Measurements from ENCODE around the gene CEP63. TPM values are rescaled to one million over a fixed set of nuclear protein-coding genes. Genes with fewer than 3 reads are reported as not detected.

CEP63 gene
- total RNA-seq, 4 donors from 2014 or later = 21.4 to 23.5 (median 22.4) TPM

- no peaks in the 10 kb centered on the region for H3K9me3 ChIP-seq
- no peak for TF ChIP-seq POLR2A (IDR thresholded peaks at IDR 0.05)
- TF ChIP-seq CTCF (IDR thresholded peaks at IDR 0.05 in 4 of 5, conservative IDR thresholded peaks at IDR 0.05 in 1 of 5) = no peak
- ATAC-seq (no peak), DNase-seq (no peak)
- peaks cover 0 to 4% of the 10 kb centered on the region in 2 donors for H3K36me3 ChIP-seq
- no peak overlapping the region for H3K4me3 ChIP-seq
- H3K4me1 ChIP-seq = peaks cover 11 to 14% of the 10 kb centered on the region in 2 donors
- no peaks in the 10 kb centered on the region for H3K27me3 ChIP-seq
- no peak overlapping the region for H3K27ac ChIP-seq
- in situ Hi-C loops (cut with MboI; ENCODE audit: low sequenced_read_pairs in 4 of 4) = loop anchor here in 1 of 4 donors (25.0 kb wide), 1 partner anchor 684 kb away; the partner anchor contains the start of gene SRPRB
- intact Hi-C loops (cut with DNase I; ENCODE audit: low total_unique reads) = no loop called here
These were observed 10.7 kb downstream of the CEP63 start for GRCh38 chr3:134496471-134497071.

DNA sequence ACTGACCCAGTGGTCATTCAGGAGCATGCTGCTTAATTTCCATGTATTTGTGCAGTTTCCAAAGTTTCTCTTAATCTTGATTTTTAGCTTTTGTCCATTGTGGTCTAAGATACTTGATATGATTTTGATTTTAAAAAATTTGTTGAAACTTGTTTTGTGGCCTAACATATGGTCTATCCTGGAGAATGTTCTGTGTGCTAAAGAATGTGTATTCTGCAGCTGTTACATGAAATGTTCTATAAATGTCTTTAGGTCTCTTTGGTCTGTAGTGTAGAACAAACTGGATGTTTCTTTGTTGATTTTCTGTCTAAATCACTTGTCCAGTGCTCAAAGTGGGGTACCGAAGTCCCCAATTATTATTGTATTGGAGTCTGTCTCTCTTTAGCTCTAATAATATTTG lies 17.4 kb downstream of the CEP63 start:
- no peak for ATAC-seq
- Histone ChIP-seq H3K9me3 (no peaks in the 10 kb centered on the region), H3K27ac (no peak overlapping the region), H3K4me3 (no peak overlapping the region), H3K27me3 (no peaks in the 10 kb centered on the region), H3K36me3 (no peaks in the 10 kb centered on the region), H3K4me1 (peaks cover 0 to 6% of the 10 kb centered on the region in 2 donors)
- in situ Hi-C loops (cut with MboI; ENCODE audit: low sequenced_read_pairs in 4 of 4) (no loop called here), intact Hi-C loops (cut with DNase I; ENCODE audit: low total_unique reads) (no loop called here)
- TF ChIP-seq POLR2A (IDR thresholded peaks at IDR 0.05) = no peak
- no peak for TF ChIP-seq CTCF (IDR thresholded peaks at IDR 0.05 in 4 of 5, conservative IDR thresholded peaks at IDR 0.05 in 1 of 5)
- DNase-seq = no peak

- DNase-seq (no peak), ATAC-seq (no peak)
- H3K27ac ChIP-seq = no peak overlapping the region
- peaks cover 0 to 6% of the 10 kb centered on the region in 2 donors for H3K4me1 ChIP-seq
- H3K4me3 ChIP-seq = no peak overlapping the region
- intact Hi-C loops (cut with DNase I; ENCODE audit: low total_unique reads) = no loop called here
- H3K27me3 ChIP-seq = no peaks in the 10 kb centered on the region
- H3K9me3 ChIP-seq = no peaks in the 10 kb centered on the region
- no peaks in the 10 kb centered on the region for H3K36me3 ChIP-seq
- no peak for TF ChIP-seq POLR2A (IDR thresholded peaks at IDR 0.05)
- no peak for TF ChIP-seq CTCF (IDR thresholded peaks at IDR 0.05 in 4 of 5, conservative IDR thresholded peaks at IDR 0.05 in 1 of 5)
- in situ Hi-C loops (cut with MboI; ENCODE audit: low sequenced_read_pairs in 4 of 4) = no loop called here
These were observed 18.3 kb downstream of the CEP63 start for GRCh38 chr3:134504132-134504531.

GRCh38 chr3:134505485-134505884 lies 19.6 kb downstream of the CEP63 start:
- TF ChIP-seq CTCF (IDR thresholded peaks at IDR 0.05 in 4 of 5, conservative IDR thresholded peaks at IDR 0.05 in 1 of 5) = no peak
- TF ChIP-seq POLR2A (IDR thresholded peaks at IDR 0.05) = no peak
- H3K27ac ChIP-seq = no peak overlapping the region
- no peaks in the 10 kb centered on the region for H3K27me3 ChIP-seq
- DNase-seq (no peak), ATAC-seq (no peak)
- no peak overlapping the region for H3K4me3 ChIP-seq
- H3K4me1 ChIP-seq = peaks cover 0 to 6% of the 10 kb centered on the region in 2 donors
- no peaks in the 10 kb centered on the region for H3K9me3 ChIP-seq
- in situ Hi-C loops (cut with MboI; ENCODE audit: low sequenced_read_pairs in 4 of 4) (no loop called here), intact Hi-C loops (cut with DNase I; ENCODE audit: low total_unique reads) (no loop called here)
- no peaks in the 10 kb centered on the region for H3K36me3 ChIP-seq

DNA sequence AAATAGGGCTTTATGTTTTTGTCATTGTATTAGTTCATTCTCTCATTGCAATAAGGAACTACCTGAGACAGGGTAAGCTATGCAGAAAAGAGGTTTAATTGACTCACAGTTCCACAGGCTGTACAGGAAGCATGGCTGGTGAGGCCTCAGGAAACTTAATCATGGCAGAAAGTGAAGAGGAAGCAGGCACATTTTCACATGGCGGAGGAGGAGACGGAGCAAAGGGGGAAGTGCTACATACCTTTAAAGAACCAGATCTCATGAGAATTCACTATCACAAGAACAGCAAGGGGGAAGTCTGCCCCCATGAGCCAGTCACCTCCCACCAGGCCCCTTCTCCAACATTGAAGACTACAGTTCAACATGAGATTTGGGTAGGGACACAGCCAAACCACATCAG lies 25.6 kb downstream of the CEP63 start:
- in situ Hi-C loops (cut with MboI; ENCODE audit: low sequenced_read_pairs in 4 of 4) = no loop called here
- ATAC-seq (no peak), DNase-seq (no peak)
- TF ChIP-seq CTCF (IDR thresholded peaks at IDR 0.05 in 4 of 5, conservative IDR thresholded peaks at IDR 0.05 in 1 of 5) (no peak), POLR2A (IDR thresholded peaks at IDR 0.05) (no peak)
- intact Hi-C loops (cut with DNase I; ENCODE audit: low total_unique reads) = no loop called here
- H3K27me3 ChIP-seq = no peaks in the 10 kb centered on the region
- no peak overlapping the region for H3K27ac ChIP-seq
- no peaks in the 10 kb centered on the region for H3K4me1 ChIP-seq
- H3K9me3 ChIP-seq = no peaks in the 10 kb centered on the region
- H3K36me3 ChIP-seq = no peaks in the 10 kb centered on the region
- no peak overlapping the region for H3K4me3 ChIP-seq
